Liver (tissue), 9 donors: ENCODE measurements around the gene MMP14. TPM values are rescaled to one million over a fixed set of nuclear protein-coding genes. Genes with fewer than 3 reads are reported as not detected.
A peak's percentile ranks its signal among the peaks of the same experiment; 100 is the strongest.

Experiments
- DNase-seq: peaks from one replicate; pipeline ENCODE4 v3.0.0-alpha.2; 2017; ENCODE audit warnings: low spot score
- H3K27ac ChIP-seq, 2 donors: one replicate each; pipeline ENCODE4 v1.7.0; 2013; ENCODE audit warnings: inconsistent platforms in 2 of 2, low read length in 2 of 2, control low read depth in 1 of 2, low read depth in 1 of 2, mild to moderate bottlenecking in 1 of 2
- H3K27me3 ChIP-seq, 4 donors: one replicate each; pipeline versions ENCODE4 v1.6.1 to v1.7.0; 2013; ENCODE audit warnings: low read length in 3 of 4, inconsistent platforms in 1 of 4, mild to moderate bottlenecking in 1 of 4, moderate library complexity in 1 of 4; ENCODE audit not compliant: control insufficient read depth in 4 of 4, insufficient read depth in 4 of 4
- H3K36me3 ChIP-seq, 4 donors: one replicate each; pipeline versions ENCODE4 v1.6.1 to v1.7.0; 2013; ENCODE audit warnings: low read length in 3 of 4, mild to moderate bottlenecking in 3 of 4, low read depth in 1 of 4, moderate library complexity in 1 of 4; ENCODE audit not compliant: control insufficient read depth in 4 of 4, insufficient read depth in 3 of 4
- H3K4me1 ChIP-seq, 4 donors: one replicate each; pipeline versions ENCODE4 v1.6.1 to v1.7.0; 2013; ENCODE audit warnings: low read length in 3 of 4, mild to moderate bottlenecking in 3 of 4, moderate library complexity in 1 of 4; ENCODE audit not compliant: control insufficient read depth in 4 of 4, insufficient read depth in 4 of 4
- H3K4me3 ChIP-seq, 3 donors: one replicate each; pipeline versions ENCODE4 v1.6.1 to v1.7.0; 2013; ENCODE audit warnings: low read length in 3 of 3, control low read depth in 1 of 3, low read depth in 1 of 3, mild to moderate bottlenecking in 1 of 3
- H3K9ac ChIP-seq, 2 donors: one replicate each; pipeline ENCODE4 v1.7.0; 2013; ENCODE audit warnings: low read length in 2 of 2, mild to moderate bottlenecking in 2 of 2, moderate library complexity in 2 of 2, control low read depth in 1 of 2, low read depth in 1 of 2
- H3K9me3 ChIP-seq, 4 donors: one replicate each; pipeline versions ENCODE4 v1.6.1 to v1.7.0; 2013; ENCODE audit warnings: low read length in 3 of 4; ENCODE audit not compliant: control insufficient read depth in 4 of 4
- CTCF ChIP-seq: fragments of 150-350 bp; IDR thresholded peaks from 2 replicates; pipeline ENCODE4 v1.5.1; 2017; ENCODE audit warnings: improper control_type of control experiment, low read depth, low read length; ENCODE audit not compliant: missing input control
- EGR1 ChIP-seq, 2 donors: IDR thresholded peaks; 2 replicates each; pipeline ENCODE4 v1.6.1; 2016 to 2018; ENCODE audit warnings: antibody characterized with exemption in 2 of 2, low read depth in 2 of 2
- FOXA1 ChIP-seq: IDR thresholded peaks from 2 replicates; pipeline ENCODE4 v1.6.1; 2016; ENCODE audit warnings: antibody characterized with exemption
- FOXA2 ChIP-seq: IDR thresholded peaks from 2 replicates; pipeline ENCODE4 v1.6.1; 2016; ENCODE audit warnings: antibody characterized with exemption
- GABPA ChIP-seq, 2 donors: IDR thresholded peaks in 1 of 2; conservative IDR thresholded peaks in 1 of 2; 2 replicates each; pipeline ENCODE4 v1.6.1; 2016; ENCODE audit warnings: antibody characterized with exemption in 2 of 2, mild to moderate bottlenecking in 1 of 2, moderate library complexity in 1 of 2
- HNF4A ChIP-seq, 2 donors: conservative IDR thresholded peaks; 2 replicates each; pipeline ENCODE4 v1.6.1; 2016; ENCODE audit warnings: antibody characterized with exemption in 2 of 2, mild to moderate bottlenecking in 2 of 2
- HNF4G ChIP-seq: IDR thresholded peaks from 2 replicates; pipeline ENCODE4 v1.6.1; 2016; ENCODE audit warnings: antibody characterized with exemption
- JUND ChIP-seq, 2 donors: IDR thresholded peaks; 2 replicates each; pipeline ENCODE4 v1.6.1; 2016; ENCODE audit warnings: antibody characterized with exemption in 2 of 2
- MAX ChIP-seq: IDR thresholded peaks from 2 replicates; pipeline ENCODE4 v1.6.1; 2016; ENCODE audit warnings: antibody characterized with exemption
- NR2F2 ChIP-seq: IDR thresholded peaks from 2 replicates; pipeline ENCODE4 v1.6.1; 2016; ENCODE audit warnings: antibody characterized with exemption
- REST ChIP-seq: IDR thresholded peaks from 2 replicates; pipeline ENCODE4 v1.6.1; 2016; ENCODE audit warnings: antibody characterized with exemption, mild to moderate bottlenecking
- RXRA ChIP-seq, 2 donors: IDR thresholded peaks; 2 replicates each; pipeline ENCODE4 v1.6.1; 2017 to 2018; ENCODE audit warnings: antibody characterized with exemption in 2 of 2, mild to moderate bottlenecking in 1 of 2
- SP1 ChIP-seq: IDR thresholded peaks from 2 replicates; pipeline ENCODE4 v1.6.1; 2018; ENCODE audit warnings: antibody characterized with exemption, mild to moderate bottlenecking
- TAF1 ChIP-seq: conservative IDR thresholded peaks from 2 replicates; pipeline ENCODE4 v1.6.1; 2016; ENCODE audit warnings: antibody characterized with exemption, mild to moderate bottlenecking
- YY1 ChIP-seq: IDR thresholded peaks from 2 replicates; pipeline ENCODE4 v1.6.1; 2016; ENCODE audit warnings: antibody characterized with exemption, mild to moderate bottlenecking
- WGBS: extraction: QIAGEN DNeasy Blood & Tissue Kit; methylation state at CpG from one replicate; pipeline ENCODE4 v1.1.7; 2013; 5-methylcytosine and 5-hydroxymethylcytosine counted together
- polyA plus RNA-seq, 2 donors: library from polyadenylated mRNA; stranded (reverse) in 1 of 2; unstranded in 1 of 2; fragments of 200-250 nt in 1 of 2; fragments of >200 nt in 1 of 2; fragmentation: Nextera tagmentation in 1 of 2; extraction: Ambion mirVana in 1 of 2; gene quantifications; one replicate each; pipeline versions ENCODE4 v1.2.1 to v1.2.3, GENCODE V29; 2013 to 2015
- total RNA-seq, 2 donors: library from RNA; depleted of rRNA; stranded (reverse); fragments of >200 nt; gene quantifications; one replicate each; pipeline ENCODE4 v1.2.3, GENCODE V29; 2014
- TF ChIP-seq, protein P1 (sequence below): IDR thresholded peaks from 2 replicates; pipeline ENCODE4 v1.6.1; 2016; ENCODE audit warnings: antibody characterized with exemption
- TF ChIP-seq, protein P2 (sequence below): IDR thresholded peaks from 2 replicates; pipeline ENCODE4 v1.6.1; 2016; ENCODE audit warnings: antibody characterized with exemption
- donor health status: healthy.
- donor health status: healthy.
- donor health status: healthy.
- donor health status: healthy.
- donor health status: healthy.

The MMP14 gene
- total and polyA plus RNA-seq, 4 donors: 0.86 to 10.6 (median 8.0) TPM

GRCh38 chr14:22811722-22812121 is 24.7 kb upstream of the MMP14 start:
- Histone ChIP-seq H3K9me3 (no peaks in the 10 kb centered on the region), H3K27me3 (no peaks in the 10 kb centered on the region), H3K9ac (no peak overlapping the region), H3K4me1 (no peaks in the 10 kb centered on the region), H3K4me3 (no peak overlapping the region), H3K27ac (no peak overlapping the region), H3K36me3 (no peaks in the 10 kb centered on the region)
- no peak for TF ChIP-seq JUND (IDR thresholded peaks at IDR 0.05)
- no peak for TF ChIP-seq HNF4A (conservative IDR thresholded peaks at IDR 0.05)
- TF ChIP-seq HNF4G: no peak
- DNase-seq: no peak
- 45% methylated on average over 2 of the region's 2 CpGs for WGBS

- no peak overlapping the region for H3K27ac ChIP-seq
- H3K4me3 ChIP-seq: peak overlapping the region in 1 of 3 donors; percentile 4
- H3K9ac ChIP-seq: no peak overlapping the region
- no peak for DNase-seq
- no peak for TF ChIP-seq FOXA1
- TF ChIP-seq MAX: no peak
- TF ChIP-seq, protein P1, sequence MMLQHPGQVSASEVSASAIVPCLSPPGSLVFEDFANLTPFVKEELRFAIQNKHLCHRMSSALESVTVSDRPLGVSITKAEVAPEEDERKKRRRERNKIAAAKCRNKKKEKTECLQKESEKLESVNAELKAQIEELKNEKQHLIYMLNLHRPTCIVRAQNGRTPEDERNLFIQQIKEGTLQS: no peak
- TF ChIP-seq RXRA (IDR thresholded peaks at IDR 0.05): no peak
- TF ChIP-seq SP1: no peak
- TF ChIP-seq EGR1 (IDR thresholded peaks at IDR 0.05; ENCODE audit: low read depth in 2 of 2): no peak
- TF ChIP-seq GABPA (IDR thresholded peaks at IDR 0.05 in 1 of 2, conservative IDR thresholded peaks at IDR 0.05 in 1 of 2): no peak
- TF ChIP-seq, protein P2, sequence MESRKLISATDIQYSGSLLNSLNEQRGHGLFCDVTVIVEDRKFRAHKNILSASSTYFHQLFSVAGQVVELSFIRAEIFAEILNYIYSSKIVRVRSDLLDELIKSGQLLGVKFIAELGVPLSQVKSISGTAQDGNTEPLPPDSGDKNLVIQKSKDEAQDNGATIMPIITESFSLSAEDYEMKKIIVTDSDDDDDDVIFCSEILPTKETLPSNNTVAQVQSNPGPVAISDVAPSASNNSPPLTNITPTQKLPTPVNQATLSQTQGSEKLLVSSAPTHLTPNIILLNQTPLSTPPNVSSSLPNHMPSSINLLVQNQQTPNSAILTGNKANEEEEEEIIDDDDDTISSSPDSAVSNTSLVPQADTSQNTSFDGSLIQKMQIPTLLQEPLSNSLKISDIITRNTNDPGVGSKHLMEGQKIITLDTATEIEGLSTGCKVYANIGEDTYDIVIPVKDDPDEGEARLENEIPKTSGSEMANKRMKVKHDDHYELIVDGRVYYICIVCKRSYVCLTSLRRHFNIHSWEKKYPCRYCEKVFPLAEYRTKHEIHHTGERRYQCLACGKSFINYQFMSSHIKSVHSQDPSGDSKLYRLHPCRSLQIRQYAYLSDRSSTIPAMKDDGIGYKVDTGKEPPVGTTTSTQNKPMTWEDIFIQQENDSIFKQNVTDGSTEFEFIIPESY: no peak
- TF ChIP-seq FOXA2: no peak
- no peak for TF ChIP-seq REST
- no peak for TF ChIP-seq YY1
- TF ChIP-seq NR2F2: no peak
- TF ChIP-seq TAF1: no peak
- no peak for TF ChIP-seq HNF4G
- no peak for TF ChIP-seq CTCF
- no peaks in the 10 kb centered on the region for H3K27me3 ChIP-seq
- H3K9me3 ChIP-seq: no peaks in the 10 kb centered on the region
- no peaks in the 10 kb centered on the region for H3K4me1 ChIP-seq
- no peaks in the 10 kb centered on the region for H3K36me3 ChIP-seq
- WGBS: 89% methylated on average over 4 of the region's 4 CpGs
Measured at GRCh38 chr14:22812744-22813143, 23.6 kb upstream of the MMP14 start.
